HG02759 (cell line): ENCODE measurements around the gene ARID1A.
"Not testable (repeated sequence)": the region's sequence is repeated elsewhere in the genome, so short reads cannot be mapped to it uniquely, and the experiment has no call there.

Experiments
- ATAC-seq: cut with Tn5 transposase; IDR thresholded peaks from one replicate; pipeline ENCODE4 v1.9.1; 2021; ENCODE audit warnings: mild to moderate bottlenecking, moderate library complexity; ENCODE audit not compliant: unreplicated experiment

Gene ARID1A

GRCh38 chr1:26786437-26787380, 90.9 kb downstream of the ARID1A start:
- no peak for ATAC-seq

GRCh38 chr1:26787381-26787705, 91.5 kb downstream of the ARID1A start:
- peak; percentile 49 for ATAC-seq

- peak; percentile 71 for ATAC-seq
These were observed 92.1 kb downstream of the ARID1A start, which contains the start of gene PIGV for GRCh38 chr1:26787706-26788514. TSS of gene PIGV (plus strand) at chr1:26787950. CDS start at chr1:26790816, 2,866 bp downstream.

- no peak for ATAC-seq
These were observed 92.6 kb downstream of the ARID1A start for GRCh38 chr1:26788515-26788785.

- ATAC-seq: no peak
These were observed 93.2 kb downstream of the ARID1A start for GRCh38 chr1:26788836-26789611.

GRCh38 chr1:26789612-26789865, 93.7 kb downstream of the ARID1A start:
- no peak for ATAC-seq

- no peak for ATAC-seq
These were observed 94.1 kb downstream of the ARID1A start for GRCh38 chr1:26789931-26790330.

- ATAC-seq: no peak
These were observed 94.7 kb downstream of the ARID1A start for GRCh38 chr1:26790551-26790953.

- no peak for ATAC-seq
These were observed 95.3 kb downstream of the ARID1A start for GRCh38 chr1:26791148-26791547.

GRCh38 chr1:26791626-26792025, 95.8 kb downstream of the ARID1A start:
- no peak for ATAC-seq

- no peak for ATAC-seq
These were observed 97.1 kb downstream of the ARID1A start for GRCh38 chr1:26792924-26793323.

GRCh38 chr1:26794391-26794790, 98.6 kb downstream of the ARID1A start:
- ATAC-seq: no peak

- no peak for ATAC-seq
These were observed 101.8 kb downstream of the ARID1A start for GRCh38 chr1:26797627-26798026.

- no peak for ATAC-seq
These were observed 103.8 kb downstream of the ARID1A start for GRCh38 chr1:26799479-26800142.

- ATAC-seq: not testable (repeated sequence)
These were observed 108.1 kb downstream of the ARID1A start for GRCh38 chr1:26803932-26804331.

- ATAC-seq: not testable (repeated sequence)
These were observed 114.3 kb downstream of the ARID1A start for GRCh38 chr1:26810105-26810504.

GRCh38 chr1:26811057-26811456, 115.2 kb downstream of the ARID1A start:
- ATAC-seq: no peak

- ATAC-seq: no peak
These were observed 115.9 kb downstream of the ARID1A start for GRCh38 chr1:26811708-26812107.

GRCh38 chr1:26814377-26814776, 118.6 kb downstream of the ARID1A start:
- ATAC-seq: no peak

- no peak for ATAC-seq
These were observed 119.1 kb downstream of the ARID1A start for GRCh38 chr1:26814893-26815292.

- peak; percentile 88 for ATAC-seq
These were observed 125.0 kb downstream of the ARID1A start for GRCh38 chr1:26820784-26821269.
